Aorta (tissue), 5 donors: ENCODE results near the gene DCST1. TPM values are rescaled to one million over a fixed set of nuclear protein-coding genes. Genes with fewer than 3 reads are reported as not detected.

Experiments used
- ATAC-seq: fragments of 200-7000 bp; cut with Tn5 transposase; one replicate; pipeline ENCODE4 v1.9.1; 2022; ENCODE audit warnings: moderate library complexity; ENCODE audit not compliant: low FRiP score
- DNase-seq, 2 donors: peaks; one replicate each; pipeline ENCODE4 v3.0.0-alpha.2; 2020
- H3K27ac ChIP-seq, 2 donors: one replicate each; pipeline ENCODE4 v1.5.1; 2013; ENCODE audit warnings: low read length in 2 of 2, mild to moderate bottlenecking in 2 of 2, moderate library complexity in 2 of 2, control low read depth in 1 of 2, inconsistent platforms in 1 of 2, low read depth in 1 of 2
- H3K27me3 ChIP-seq, 2 donors: one replicate each; pipeline ENCODE4 v1.6.1; 2013; ENCODE audit warnings: control low read depth in 1 of 2, low read length in 1 of 2, mild to moderate bottlenecking in 1 of 2, moderate library complexity in 1 of 2; ENCODE audit not compliant: insufficient read depth in 2 of 2, control insufficient read depth in 1 of 2
- H3K36me3 ChIP-seq, 2 donors: one replicate each; pipeline ENCODE4 v1.6.1; 2013; ENCODE audit warnings: control low read depth in 1 of 2, low read length in 1 of 2, mild to moderate bottlenecking in 1 of 2; ENCODE audit not compliant: insufficient read depth in 2 of 2, control insufficient read depth in 1 of 2
- H3K4me1 ChIP-seq, 2 donors: one replicate each; pipeline ENCODE4 v1.6.1; 2013; ENCODE audit warnings: low read length in 2 of 2, control low read depth in 1 of 2, mild to moderate bottlenecking in 1 of 2, moderate library complexity in 1 of 2; ENCODE audit not compliant: insufficient read depth in 2 of 2, control insufficient read depth in 1 of 2
- H3K4me3 ChIP-seq, 2 donors: one replicate each; pipeline ENCODE4 v1.5.1; 2013; ENCODE audit warnings: low read length in 2 of 2, control low read depth in 1 of 2, mild to moderate bottlenecking in 1 of 2
- H3K9me3 ChIP-seq: one replicate; pipeline ENCODE4 v1.6.1; 2013; ENCODE audit warnings: mild to moderate bottlenecking, low read length; ENCODE audit not compliant: control insufficient read depth
- WGBS, 2 donors: extraction: QIAGEN DNeasy Blood & Tissue Kit; methylation state at CpG; one replicate each; pipeline ENCODE4 v1.1.7; 2013; 5-methylcytosine and 5-hydroxymethylcytosine counted together
- intact Hi-C, 2 donors: fragments of 100-400 bp; cut with DNase I; formaldehyde crosslinking; loops; one replicate each; pipeline versions ENCODE4 v1.14.2 to v1.15.0; 2022
- polyA plus RNA-seq, 2 donors: library from polyadenylated mRNA; stranded (reverse); fragments of 200-250 nt; gene quantifications; one replicate each; pipeline ENCODE4 v1.2.3, GENCODE V29; 2013
- total RNA-seq, 2 donors: library from RNA; stranded (reverse); fragmentation: NEBNext Ultra II Directional; extraction: Animal tissue kit (Norgen Biotek cat#: 25700); gene quantifications; one replicate each; pipeline ENCODE4 v1.2.1, GENCODE V29; 2021
- donor health status: healthy with polysubstance abuse.
- donor health status: Bipolar disorder and iron deficiency.
- donor health status: DM: no; HTN: no; CAD: no.
- donor health status: DM: no; HTN: no; CAD: no.
- donor health status: DM: yes; HTN: yes; CAD: no.

The DCST1 gene
- total and polyA plus RNA-seq, 4 donors = 0.26 TPM; not detected in 3

- 84 to 87% methylated on average over 20 of the region's 20 CpGs for WGBS, 2 donors
- H3K27ac ChIP-seq = no peak overlapping the region
- no peak overlapping the region for H3K4me3 ChIP-seq
- H3K27me3 ChIP-seq = no peaks in the 10 kb centered on the region
- ATAC-seq (no peak), DNase-seq (no peak)
- intact Hi-C loops = no loop called here
- H3K9me3 ChIP-seq = no peaks in the 10 kb centered on the region
- no peaks in the 10 kb centered on the region for H3K36me3 ChIP-seq
- H3K4me1 ChIP-seq = no peaks in the 10 kb centered on the region
These were observed 939 bp downstream of the DCST1 start for GRCh38 chr1:155034318-155035208.

GRCh38 chr1:155035936-155036335 is 2.3 kb downstream of the DCST1 start:
- ATAC-seq = no peak
- H3K9me3 ChIP-seq = no peaks in the 10 kb centered on the region
- no peaks in the 10 kb centered on the region for H3K36me3 ChIP-seq
- intact Hi-C loops = no loop called here
- no peak overlapping the region for H3K4me3 ChIP-seq
- WGBS, 2 donors = 93 to 98% methylated on average over 2 of the region's 2 CpGs
- H3K27me3 ChIP-seq = no peaks in the 10 kb centered on the region
- DNase-seq = no peak
- no peaks in the 10 kb centered on the region for H3K4me1 ChIP-seq
- no peak overlapping the region for H3K27ac ChIP-seq

GRCh38 chr1:155037043-155037442 is 3.4 kb downstream of the DCST1 start:
- Histone ChIP-seq H3K36me3 (no peaks in the 10 kb centered on the region), H3K9me3 (no peaks in the 10 kb centered on the region), H3K27ac (no peak overlapping the region), H3K27me3 (no peaks in the 10 kb centered on the region), H3K4me3 (no peak overlapping the region), H3K4me1 (no peaks in the 10 kb centered on the region)
- DNase-seq = no peak
- no peak for ATAC-seq
- intact Hi-C loops = no loop called here
- 87 to 90% methylated on average over 3 of the region's 3 CpGs for WGBS, 2 donors

GRCh38 chr1:155037851-155038441 is 4.3 kb downstream of the DCST1 start:
- ATAC-seq = no peak
- intact Hi-C loops = no loop called here
- H3K27me3 ChIP-seq = no peaks in the 10 kb centered on the region
- H3K27ac ChIP-seq = no peak overlapping the region
- H3K36me3 ChIP-seq = no peaks in the 10 kb centered on the region
- 82 to 86% methylated on average over 6 of the region's 6 CpGs for WGBS, 2 donors
- H3K4me3 ChIP-seq = no peak overlapping the region
- no peak for DNase-seq
- H3K4me1 ChIP-seq = no peaks in the 10 kb centered on the region
- H3K9me3 ChIP-seq = no peaks in the 10 kb centered on the region

- WGBS, 2 donors = 42 to 48% methylated on average over 8 of the region's 8 CpGs
- Histone ChIP-seq H3K27ac (no peak overlapping the region), H3K4me1 (no peaks in the 10 kb centered on the region), H3K36me3 (no peaks in the 10 kb centered on the region), H3K4me3 (no peak overlapping the region), H3K27me3 (no peaks in the 10 kb centered on the region), H3K9me3 (no peaks in the 10 kb centered on the region)
- no peak for ATAC-seq
- intact Hi-C loops = no loop called here
- DNase-seq = no peak
These were observed 5.1 kb downstream of the DCST1 start for GRCh38 chr1:155038602-155039307.

- no peak for ATAC-seq
- no peak overlapping the region for H3K27ac ChIP-seq
- WGBS, 2 donors = 84% methylated on average over 4 of the region's 4 CpGs
- H3K4me1 ChIP-seq = no peaks in the 10 kb centered on the region
- DNase-seq = no peak
- H3K9me3 ChIP-seq = no peaks in the 10 kb centered on the region
- no peak overlapping the region for H3K4me3 ChIP-seq
- intact Hi-C loops = no loop called here
- H3K36me3 ChIP-seq = no peaks in the 10 kb centered on the region
- no peaks in the 10 kb centered on the region for H3K27me3 ChIP-seq
These were observed 5.7 kb downstream of the DCST1 start for GRCh38 chr1:155039308-155039669.

- Histone ChIP-seq H3K36me3 (no peaks in the 10 kb centered on the region), H3K27ac (no peak overlapping the region), H3K9me3 (no peaks in the 10 kb centered on the region), H3K27me3 (no peaks in the 10 kb centered on the region), H3K4me1 (no peaks in the 10 kb centered on the region), H3K4me3 (no peak overlapping the region)
- 88 to 90% methylated on average over 14 of the region's 14 CpGs for WGBS, 2 donors
- ATAC-seq = no peak
- no peak for DNase-seq
- intact Hi-C loops = no loop called here
These were observed 6.9 kb downstream of the DCST1 start for GRCh38 chr1:155040358-155041093.

- Histone ChIP-seq H3K9me3 (no peaks in the 10 kb centered on the region), H3K36me3 (no peaks in the 10 kb centered on the region), H3K4me3 (no peak overlapping the region), H3K4me1 (no peaks in the 10 kb centered on the region), H3K27ac (no peak overlapping the region), H3K27me3 (no peaks in the 10 kb centered on the region)
- DNase-seq (no peak), ATAC-seq (no peak)
- 91 to 92% methylated on average over 5 of the region's 5 CpGs for WGBS, 2 donors
- intact Hi-C loops = no loop called here
These were observed 9.2 kb downstream of the DCST1 start for GRCh38 chr1:155042789-155043188.
